ENCODE results near the gene UFSP2. TPM values are rescaled to one million over a fixed set of nuclear protein-coding genes. Genes with fewer than 3 reads are reported as not detected.

The UFSP2 gene
- total RNA-seq, 2 experiments from 2014 or later = 14.5 to 16.6 TPM

DNA sequence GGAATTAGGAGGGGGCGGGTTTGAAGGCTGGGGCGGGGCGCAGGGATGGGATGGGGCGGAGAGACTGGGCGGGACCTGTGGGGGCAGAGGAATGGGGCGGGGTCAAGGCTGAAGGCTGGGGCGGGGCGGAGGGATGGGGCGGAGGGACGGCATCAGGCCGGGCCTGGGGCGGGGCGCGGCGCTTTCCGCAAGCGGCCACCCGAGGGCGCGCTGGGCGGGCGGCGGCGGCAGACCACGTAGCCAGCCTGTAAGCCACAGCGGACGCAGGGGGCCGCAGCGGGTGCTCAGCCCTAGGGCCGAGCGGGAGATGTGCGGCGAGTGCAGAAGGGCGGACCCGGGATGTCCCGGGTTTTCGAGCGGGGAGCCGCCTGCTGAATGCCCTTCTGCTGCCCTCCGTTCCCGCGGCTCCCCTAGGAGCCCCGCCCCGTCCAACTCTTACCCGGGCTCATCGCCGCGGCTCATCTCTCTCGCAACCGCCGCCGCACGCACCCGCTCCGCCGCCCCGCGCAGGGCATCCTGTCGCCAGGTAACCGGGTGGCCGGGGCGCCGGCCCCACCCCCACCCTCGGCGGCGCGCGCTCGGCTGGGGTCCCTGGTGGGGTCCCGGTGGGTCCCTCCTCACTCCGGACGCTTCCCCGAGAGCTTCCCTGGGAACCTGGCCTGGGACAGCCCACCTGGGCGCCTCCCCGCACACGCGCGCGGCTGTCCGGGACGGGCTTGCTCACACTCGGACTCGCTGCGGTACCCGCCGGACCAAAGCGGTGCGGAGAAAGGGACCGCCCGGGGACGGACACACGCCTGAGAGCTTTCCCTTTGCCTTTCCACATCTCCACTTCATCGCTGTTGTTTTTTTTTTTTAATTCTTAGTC lies 45.7 kb upstream of the UFSP2 start, which contains the start of gene CCDC110:
Gene CCDC110 (minus strand): TSS at position 499 of the 868 bp plus-strand sequence. CDS start 50 bp downstream, at position 449.
- peak within 1 kb of the TSS; percentile 63 for H3K27ac Mint-ChIP-seq
- H3K27me3 ChIP-seq (ENCODE audit: control insufficient read depth in 1 of 2, insufficient read depth in 2 of 2, low read length in 2 of 2) = peaks cover 0 to 10% of the 10 kb centered on the region in 2 experiments
- ChIA-PET CTCF (interaction anchor here (1.6 to 1.8 kb wide), 2 partner anchors 45 to 126 kb away, joined by 4 to 5 read pairs; partner anchors contain the start of gene UFSP2), POLR2A (no interaction called here)
- H3K36me3 Mint-ChIP-seq (ENCODE audit: low read depth) = no peaks in the 10 kb centered on the region
- DNase-seq (peak; percentile 86 to 98 (median 92)), ATAC-seq (ENCODE audit: poor library complexity) (peak; percentile 92)
- no peaks in the 10 kb centered on the region for H3K36me3 ChIP-seq (ENCODE audit: insufficient read depth, low read length)
- H3K4me1 Mint-ChIP-seq (ENCODE audit: low read depth) = peaks cover 18% of the 10 kb centered on the region
- H3K4me1 ChIP-seq (ENCODE audit: insufficient read depth, low read length) = peaks cover 20% of the 10 kb centered on the region
- no peaks in the 10 kb centered on the region for H3K9me3 Mint-ChIP-seq
- TF ChIP-seq, protein P1, sequence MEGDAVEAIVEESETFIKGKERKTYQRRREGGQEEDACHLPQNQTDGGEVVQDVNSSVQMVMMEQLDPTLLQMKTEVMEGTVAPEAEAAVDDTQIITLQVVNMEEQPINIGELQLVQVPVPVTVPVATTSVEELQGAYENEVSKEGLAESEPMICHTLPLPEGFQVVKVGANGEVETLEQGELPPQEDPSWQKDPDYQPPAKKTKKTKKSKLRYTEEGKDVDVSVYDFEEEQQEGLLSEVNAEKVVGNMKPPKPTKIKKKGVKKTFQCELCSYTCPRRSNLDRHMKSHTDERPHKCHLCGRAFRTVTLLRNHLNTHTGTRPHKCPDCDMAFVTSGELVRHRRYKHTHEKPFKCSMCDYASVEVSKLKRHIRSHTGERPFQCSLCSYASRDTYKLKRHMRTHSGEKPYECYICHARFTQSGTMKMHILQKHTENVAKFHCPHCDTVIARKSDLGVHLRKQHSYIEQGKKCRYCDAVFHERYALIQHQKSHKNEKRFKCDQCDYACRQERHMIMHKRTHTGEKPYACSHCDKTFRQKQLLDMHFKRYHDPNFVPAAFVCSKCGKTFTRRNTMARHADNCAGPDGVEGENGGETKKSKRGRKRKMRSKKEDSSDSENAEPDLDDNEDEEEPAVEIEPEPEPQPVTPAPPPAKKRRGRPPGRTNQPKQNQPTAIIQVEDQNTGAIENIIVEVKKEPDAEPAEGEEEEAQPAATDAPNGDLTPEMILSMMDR (IDR thresholded peaks at IDR 0.05) = peak; percentile 48
- peak within 1 kb of the TSS in 1 of 2 donors; percentile 31 for H3K27ac ChIP-seq (ENCODE audit: low read depth in 1 of 2, low read length in 2 of 2)
- H3K4me3 ChIP-seq (ENCODE audit: low read length) = peak within 1 kb of the TSS; percentile 73
- H3K27me3 Mint-ChIP-seq = peaks cover 5% of the 10 kb centered on the region
- H3K9me3 ChIP-seq (ENCODE audit: control insufficient read depth in 1 of 2, insufficient read depth in 1 of 2, low read length in 2 of 2) = no peaks in the 10 kb centered on the region
- intact Hi-C loops (cut with DNase I, micrococcal nuclease) = loop anchor here (1.0 to 10.0 kb wide), 8 partner anchors 44 to 824 kb away; partner anchors contain the start of genes ANKRD37 (in 1 of the 2), CASP3 (in 1 of the 2), CYP4V2 (in 1 of the 2) and PRIMPOL (in 1 of the 2)
- H3K4me3 Mint-ChIP-seq = peak within 1 kb of the TSS; percentile 93

DNA sequence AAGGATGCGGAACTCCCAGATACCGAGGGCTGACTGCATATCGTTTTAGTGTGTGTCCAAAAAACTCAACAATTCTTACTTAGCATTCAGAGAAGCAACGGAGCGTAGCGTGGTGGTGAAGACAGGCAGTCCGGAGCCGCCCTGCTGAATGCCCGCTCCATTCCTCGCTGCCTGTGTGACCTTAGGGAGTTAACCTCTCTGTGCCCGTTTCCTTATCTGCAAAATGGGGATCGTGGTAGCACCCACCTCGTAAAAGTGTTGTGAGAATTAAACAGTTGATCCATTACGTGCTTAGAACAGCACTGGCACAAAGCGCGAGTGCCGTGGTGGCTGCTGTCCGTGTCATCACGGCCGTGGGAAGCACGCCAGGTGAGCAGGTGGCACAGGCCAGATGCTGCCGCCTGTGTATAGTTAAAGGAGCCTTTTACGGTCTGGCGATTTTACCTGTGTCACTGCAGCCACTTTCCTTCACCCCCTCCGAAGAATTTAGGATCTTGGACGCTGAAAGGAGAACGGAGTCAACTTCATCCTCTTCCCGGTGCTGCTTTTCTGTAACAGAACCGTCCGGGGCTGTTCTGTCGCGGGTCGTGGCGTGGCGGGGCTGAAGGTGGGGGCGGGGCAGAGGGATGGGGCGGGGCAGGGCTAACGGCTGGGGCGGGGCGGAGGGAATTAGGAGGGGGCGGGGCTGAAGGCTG lies 44.9 kb upstream of the UFSP2 start:
- intact Hi-C loops (cut with DNase I, micrococcal nuclease) = loop anchor here (1.0 to 10.0 kb wide), 9 partner anchors 43 to 823 kb away; partner anchors contain the start of genes UFSP2 (in 2 of the 2), ANKRD37 (in 1 of the 2), CASP3 (in 1 of the 2) and CYP4V2 (in 1 of the 2)
- H3K9me3 ChIP-seq (ENCODE audit: control insufficient read depth in 1 of 2, insufficient read depth in 1 of 2, low read length in 2 of 2) = no peaks in the 10 kb centered on the region
- no peaks in the 10 kb centered on the region for H3K9me3 Mint-ChIP-seq
- H3K4me3 Mint-ChIP-seq = peak overlapping the region; percentile 89
- H3K27me3 Mint-ChIP-seq = peaks cover 5% of the 10 kb centered on the region
- peak overlapping the region in 1 of 2 donors; percentile 31 for H3K27ac ChIP-seq (ENCODE audit: low read depth in 1 of 2, low read length in 2 of 2)
- H3K27me3 ChIP-seq (ENCODE audit: control insufficient read depth in 1 of 2, insufficient read depth in 2 of 2, low read length in 2 of 2) = peaks cover 0 to 10% of the 10 kb centered on the region in 2 experiments
- H3K36me3 ChIP-seq (ENCODE audit: insufficient read depth, low read length) = no peaks in the 10 kb centered on the region
- ChIA-PET CTCF (interaction anchor here (1.8 kb wide), 1 partner anchor 44 kb away, joined by 4 read pairs; the partner anchor contains the start of gene UFSP2), POLR2A (no interaction called here)
- no peaks in the 10 kb centered on the region for H3K36me3 Mint-ChIP-seq (ENCODE audit: low read depth)
- peak overlapping the region; percentile 73 for H3K4me3 ChIP-seq (ENCODE audit: low read length)
- ATAC-seq (ENCODE audit: poor library complexity) (peak; percentile 37), DNase-seq (peak in 9 of 14 experiments; percentile 23 to 82 (median 44))
- H3K4me1 ChIP-seq (ENCODE audit: insufficient read depth, low read length) = peaks cover 20% of the 10 kb centered on the region
- TF ChIP-seq, protein P1 (IDR thresholded peaks at IDR 0.05) = no peak
- H3K27ac Mint-ChIP-seq = peak overlapping the region; percentile 63
- H3K4me1 Mint-ChIP-seq (ENCODE audit: low read depth) = peaks cover 18% of the 10 kb centered on the region

DNA sequence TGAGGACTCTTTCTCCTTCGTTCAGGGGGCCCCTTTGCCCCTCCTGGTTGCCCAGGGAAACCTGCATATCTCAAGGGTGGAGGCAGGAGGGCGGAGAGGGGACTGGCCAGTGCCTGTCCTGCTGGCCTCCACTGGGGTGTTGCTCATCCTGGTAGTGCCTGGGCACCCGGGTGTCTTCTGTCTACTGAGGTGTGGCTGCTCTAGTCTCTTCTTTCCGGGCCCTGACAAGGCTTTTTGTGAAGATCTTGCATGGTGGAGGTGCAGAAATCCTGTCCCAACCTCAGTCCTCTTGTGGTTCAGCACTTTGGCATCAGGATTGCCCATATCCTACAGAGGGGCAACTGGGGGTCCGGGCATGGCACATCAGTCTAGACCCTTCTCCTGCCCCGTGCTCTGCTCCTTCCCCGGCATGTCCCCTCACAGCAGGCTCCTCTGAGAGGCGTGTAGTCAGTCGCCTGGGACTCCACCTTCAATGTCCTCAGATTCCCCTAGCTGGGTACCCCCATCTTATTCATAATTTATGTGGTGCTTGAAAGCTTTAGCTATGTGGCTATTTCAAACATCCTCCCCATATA lies 43.9 kb upstream of the UFSP2 start:
- H3K36me3 ChIP-seq (ENCODE audit: insufficient read depth, low read length) = no peaks in the 10 kb centered on the region
- no peaks in the 10 kb centered on the region for H3K9me3 Mint-ChIP-seq
- TF ChIP-seq, protein P1 (IDR thresholded peaks at IDR 0.05) = no peak
- peaks cover 4% of the 10 kb centered on the region for H3K27me3 Mint-ChIP-seq
- H3K4me1 ChIP-seq (ENCODE audit: insufficient read depth, low read length) = peaks cover 20% of the 10 kb centered on the region
- H3K4me3 ChIP-seq (ENCODE audit: low read length) = no peak overlapping the region
- DNase-seq = peak in 2 of 14 experiments; percentile 19 to 33
- H3K4me1 Mint-ChIP-seq (ENCODE audit: low read depth) = peaks cover 18% of the 10 kb centered on the region
- CTCF ChIA-PET = no interaction called here
- no peak overlapping the region for H3K27ac ChIP-seq (ENCODE audit: low read depth in 1 of 2, low read length in 2 of 2)
- no peaks in the 10 kb centered on the region for H3K36me3 Mint-ChIP-seq (ENCODE audit: low read depth)
- POLR2A ChIA-PET = interaction anchor here (0.6 to 0.7 kb wide), 2 partner anchors 44 to 128 kb away, joined by 3 read pairs; partner anchors contain the start of gene UFSP2
- intact Hi-C loops (cut with DNase I, micrococcal nuclease) = loop anchor here (1.0 to 10.0 kb wide), 11 partner anchors 42 to 1967 kb away; partner anchors contain the start of genes ANKRD37 (in 2 of the 2), UFSP2 (in 2 of the 2), CASP3 (in 1 of the 2) and CENPU (in 1 of the 2)
- no peak overlapping the region for H3K4me3 Mint-ChIP-seq
- peak overlapping the region; percentile 34 for H3K27ac Mint-ChIP-seq
- ATAC-seq (ENCODE audit: poor library complexity) = no peak
- peaks cover 0 to 5% of the 10 kb centered on the region in 2 experiments for H3K27me3 ChIP-seq (ENCODE audit: control insufficient read depth in 1 of 2, insufficient read depth in 2 of 2, low read length in 2 of 2)
- H3K9me3 ChIP-seq (ENCODE audit: control insufficient read depth in 1 of 2, insufficient read depth in 1 of 2, low read length in 2 of 2) = no peaks in the 10 kb centered on the region
